KMS-11 (cell line): ENCODE results near the gene ZNF75A.

Experiments
- H2AFZ ChIP-seq: fragments of 200-600 bp; sonication (generic); 2 replicates; pipeline ENCODE4 v1.6.1; 2016; ENCODE audit warnings: antibody characterized with exemption, mixed run types, low read depth
- H3K27ac ChIP-seq: fragments of 200-600 bp; sonication (generic); 2 replicates; pipeline ENCODE4 v1.6.1; 2016; ENCODE audit warnings: mild to moderate bottlenecking, mixed run types
- H3K27me3 ChIP-seq: fragments of 200-600 bp; sonication (generic); 2 replicates; pipeline ENCODE4 v1.6.1; 2017; ENCODE audit warnings: mild to moderate bottlenecking, low read depth, mixed run types, moderate library complexity; ENCODE audit not compliant: insufficient read depth
- H3K36me3 ChIP-seq: fragments of 200-600 bp; sonication (generic); 2 replicates; pipeline ENCODE4 v1.6.1; 2017; ENCODE audit warnings: mild to moderate bottlenecking, mixed run types; ENCODE audit not compliant: insufficient read depth
- H3K4me1 ChIP-seq: fragments of 200-600 bp; sonication (generic); 2 replicates; pipeline ENCODE4 v1.6.1; 2016; ENCODE audit warnings: mild to moderate bottlenecking, low read depth, mixed run types; ENCODE audit not compliant: poor library complexity, severe bottlenecking
- H3K4me2 ChIP-seq: fragments of 200-600 bp; sonication (generic); 2 replicates; pipeline ENCODE4 v1.7.0; 2016; ENCODE audit warnings: mild to moderate bottlenecking, mixed run types
- H3K4me3 ChIP-seq: fragments of 200-600 bp; sonication (generic); IDR thresholded peaks from 2 replicates; pipeline ENCODE4 v1.6.1; 2017; ENCODE audit warnings: low read depth, low read length, mixed read lengths; ENCODE audit not compliant: insufficient read depth
- H3K79me2 ChIP-seq: fragments of 200-600 bp; sonication (generic); 2 replicates; pipeline ENCODE4 v1.6.1; 2016; ENCODE audit warnings: low read depth, mixed run types; ENCODE audit not compliant: insufficient read depth
- H3K9ac ChIP-seq: fragments of 200-600 bp; sonication (generic); 2 replicates; pipeline ENCODE4 v1.6.1; 2016; ENCODE audit warnings: mild to moderate bottlenecking, mixed run types
- H4K20me1 ChIP-seq: fragments of 200-600 bp; sonication (generic); 2 replicates; pipeline ENCODE4 v1.6.1; 2016; ENCODE audit warnings: mild to moderate bottlenecking, mixed run types; ENCODE audit not compliant: insufficient read depth
- TF ChIP-seq, protein P1 (sequence below): fragments of 200-600 bp; sonication (generic); conservative IDR thresholded peaks from 2 replicates; pipeline ENCODE4 v1.6.1; 2017; ENCODE audit warnings: low read depth, mild to moderate bottlenecking, antibody characterized with exemption, low read length, moderate library complexity, mixed read lengths

The ZNF75A gene

DNA sequence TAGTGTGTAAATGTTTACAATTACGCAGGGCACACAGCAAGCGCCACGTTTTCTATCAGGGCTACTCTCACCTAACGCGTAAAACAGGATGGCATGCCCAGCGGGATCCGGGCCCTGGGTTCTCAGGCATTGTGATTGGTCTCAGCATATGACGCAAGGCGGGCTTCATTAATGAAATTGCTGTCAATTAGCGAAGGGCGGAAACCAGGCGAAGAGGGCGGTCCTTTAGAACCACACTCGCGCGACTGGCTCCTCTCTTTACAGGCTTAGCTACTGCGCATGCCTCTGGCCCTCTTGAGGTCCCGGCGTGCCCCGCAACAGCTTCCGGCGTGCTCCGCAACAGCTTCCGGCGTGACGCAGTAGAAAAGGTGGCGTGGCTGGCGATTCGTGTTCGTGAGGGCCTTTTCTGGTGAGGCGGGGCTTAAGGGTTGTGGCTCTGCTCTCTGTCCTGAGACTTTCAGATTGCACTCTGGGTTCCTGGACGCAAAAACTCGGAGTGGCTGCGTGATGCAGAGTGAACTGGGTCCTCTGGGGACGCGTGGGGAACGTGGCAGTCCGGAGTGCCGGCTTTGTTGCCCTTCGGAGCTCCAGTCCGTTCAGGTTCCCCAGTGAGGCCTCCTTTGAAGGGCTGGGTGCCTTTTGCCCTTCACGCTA is 59.6 kb downstream of the ZNF75A start:
- no peak overlapping the region for H2AFZ ChIP-seq
- H3K4me1 ChIP-seq: no peaks in the 10 kb centered on the region
- no peak overlapping the region for H3K4me2 ChIP-seq
- H3K27me3 ChIP-seq: no peaks in the 10 kb centered on the region
- H3K9ac ChIP-seq: no peak overlapping the region
- H3K36me3 ChIP-seq: no peaks in the 10 kb centered on the region
- H4K20me1 ChIP-seq: no peaks in the 10 kb centered on the region
- H3K4me3 ChIP-seq: no peak overlapping the region
- no peaks in the 10 kb centered on the region for H3K79me2 ChIP-seq
- TF ChIP-seq, protein P1, sequence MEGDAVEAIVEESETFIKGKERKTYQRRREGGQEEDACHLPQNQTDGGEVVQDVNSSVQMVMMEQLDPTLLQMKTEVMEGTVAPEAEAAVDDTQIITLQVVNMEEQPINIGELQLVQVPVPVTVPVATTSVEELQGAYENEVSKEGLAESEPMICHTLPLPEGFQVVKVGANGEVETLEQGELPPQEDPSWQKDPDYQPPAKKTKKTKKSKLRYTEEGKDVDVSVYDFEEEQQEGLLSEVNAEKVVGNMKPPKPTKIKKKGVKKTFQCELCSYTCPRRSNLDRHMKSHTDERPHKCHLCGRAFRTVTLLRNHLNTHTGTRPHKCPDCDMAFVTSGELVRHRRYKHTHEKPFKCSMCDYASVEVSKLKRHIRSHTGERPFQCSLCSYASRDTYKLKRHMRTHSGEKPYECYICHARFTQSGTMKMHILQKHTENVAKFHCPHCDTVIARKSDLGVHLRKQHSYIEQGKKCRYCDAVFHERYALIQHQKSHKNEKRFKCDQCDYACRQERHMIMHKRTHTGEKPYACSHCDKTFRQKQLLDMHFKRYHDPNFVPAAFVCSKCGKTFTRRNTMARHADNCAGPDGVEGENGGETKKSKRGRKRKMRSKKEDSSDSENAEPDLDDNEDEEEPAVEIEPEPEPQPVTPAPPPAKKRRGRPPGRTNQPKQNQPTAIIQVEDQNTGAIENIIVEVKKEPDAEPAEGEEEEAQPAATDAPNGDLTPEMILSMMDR: no peak
- H3K27ac ChIP-seq: no peak overlapping the region
